Brain pericyte (primary cell): ENCODE data around the gene OSMR.
"Not testable (repeated sequence)": the region's sequence is repeated elsewhere in the genome, so short reads cannot be mapped to it uniquely, and the experiment has no call there.

Experiments used
- DNase-seq: peaks from one replicate; pipeline ENCODE4 v3.0.0-alpha.2; 2012; ENCODE audit warnings: low read depth, low spot score

OSMR gene

GRCh38 chr5:38830521-38831051 lies 15.2 kb upstream of the OSMR start:
- no peak for DNase-seq

- no peak for DNase-seq
Observed at GRCh38 chr5:38831117-38831516, 14.7 kb upstream of the OSMR start.

- no peak for DNase-seq
Observed at GRCh38 chr5:38831909-38832308, 13.9 kb upstream of the OSMR start.

DNA sequence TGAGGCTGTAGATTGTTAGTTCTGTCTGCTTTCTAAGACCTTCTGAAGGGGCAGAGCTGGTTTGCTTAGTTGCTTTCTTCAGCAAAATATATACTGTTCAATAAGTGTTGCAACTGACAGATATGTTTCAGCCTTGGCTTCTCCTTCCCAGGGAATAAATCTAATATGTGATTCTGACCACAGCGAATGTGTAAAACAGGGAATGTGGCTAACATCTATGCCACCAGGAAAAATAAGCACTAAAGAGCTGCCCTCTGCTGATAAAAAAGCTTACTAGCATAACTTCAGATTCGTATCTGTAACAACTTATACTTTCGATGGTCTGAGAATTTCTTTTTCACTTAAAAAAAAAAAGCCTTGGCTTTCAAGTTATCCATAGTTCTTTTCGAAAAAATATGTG lies 13.0 kb upstream of the OSMR start:
- no peak for DNase-seq

- DNase-seq, result no peak
Observed at GRCh38 chr5:38835887-38836286, 9.9 kb upstream of the OSMR start.

DNA sequence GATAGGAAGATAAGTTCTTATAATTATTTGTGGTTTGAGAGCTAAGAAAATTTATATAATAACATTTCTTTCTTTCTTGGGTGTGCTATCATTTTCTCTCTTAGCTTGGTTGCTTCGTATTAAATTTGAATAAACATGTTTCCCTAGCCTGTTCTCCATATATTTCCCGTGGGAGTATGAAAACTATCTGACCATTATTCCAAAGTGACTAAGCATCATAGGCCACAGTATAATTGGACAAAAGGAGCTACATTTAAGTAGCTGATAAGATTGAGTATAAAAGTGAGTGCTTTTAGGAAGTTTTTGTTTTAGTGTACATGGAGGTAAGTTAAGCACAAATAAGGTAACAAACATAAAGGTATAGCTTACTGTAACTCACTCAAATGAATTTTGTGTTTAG lies 8.4 kb upstream of the OSMR start:
- no peak for DNase-seq

DNA sequence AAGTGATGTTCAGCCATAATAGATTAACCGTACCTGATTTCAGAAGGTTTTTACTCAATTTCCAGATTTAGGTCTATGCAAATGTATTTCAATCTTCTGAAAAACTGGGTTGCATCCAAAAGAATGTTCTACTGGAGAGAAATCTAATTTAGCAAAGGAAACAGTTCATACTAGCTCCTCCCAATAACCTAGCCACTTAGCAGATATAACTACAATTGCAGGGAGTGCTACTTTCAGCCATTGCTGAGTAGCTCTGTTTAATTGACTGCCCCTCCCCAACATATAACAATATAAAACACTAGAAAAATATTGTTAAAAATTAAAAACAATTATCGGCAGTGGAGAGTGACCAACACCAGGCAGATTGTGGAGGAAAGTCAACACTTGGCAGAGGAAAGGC lies 7.9 kb upstream of the OSMR start:
- DNase-seq, result no peak

- DNase-seq, result no peak
Observed at GRCh38 chr5:38843665-38844064, 2.1 kb upstream of the OSMR start.

DNA sequence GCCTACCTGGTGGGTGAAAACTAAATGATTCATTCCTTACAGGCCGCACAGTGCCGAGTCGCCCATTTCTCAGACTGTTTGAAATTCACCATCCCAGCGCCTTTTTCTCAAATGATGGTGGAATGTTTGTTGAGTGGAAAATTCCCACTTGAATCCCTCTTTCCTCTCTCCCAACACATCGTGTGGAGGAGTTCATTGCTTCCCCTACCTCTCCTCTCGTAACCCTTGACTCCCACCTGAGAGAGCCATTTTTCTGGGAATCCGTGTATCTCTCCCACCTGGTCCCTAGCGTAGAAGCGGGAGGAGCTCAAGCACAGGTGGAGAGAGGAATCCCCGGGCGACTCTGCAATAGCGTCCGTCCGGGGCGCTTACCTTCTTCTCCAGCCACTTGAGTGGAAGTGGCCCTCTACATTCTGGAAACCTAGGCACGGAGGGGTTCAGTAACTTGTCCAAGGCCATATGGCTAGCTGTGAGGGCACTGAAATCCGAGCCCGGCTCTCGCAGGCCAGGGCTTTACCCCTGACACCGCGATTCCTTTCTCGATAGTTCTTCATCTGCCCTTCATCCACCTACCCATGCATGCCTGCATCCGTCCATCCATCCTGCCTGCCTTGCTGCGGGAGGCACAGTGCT lies 683 bp downstream of the OSMR start:
- no peak for DNase-seq

GRCh38 chr5:38847559-38848347 lies 1.9 kb downstream of the OSMR start:
- DNase-seq, result no peak

DNA sequence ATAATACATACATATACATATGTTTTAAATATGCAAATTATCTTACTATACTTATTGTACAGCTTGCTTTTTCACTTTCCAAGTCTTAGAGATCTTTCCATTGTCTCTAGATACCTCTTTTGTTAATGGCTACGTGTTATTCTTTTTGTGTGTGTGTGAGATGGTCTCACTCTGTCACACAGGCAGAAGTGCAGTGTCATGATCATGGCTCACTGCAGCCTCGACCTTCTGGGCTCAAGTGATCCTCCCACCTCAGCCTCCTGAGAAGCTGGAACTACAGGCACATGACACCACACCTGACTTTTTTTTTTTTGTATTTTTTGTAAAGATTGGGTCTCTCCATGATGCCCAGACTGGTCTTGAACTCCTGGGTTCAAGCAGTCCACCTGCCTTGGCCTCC lies 2.8 kb downstream of the OSMR start:
- DNase-seq, result no peak

GRCh38 chr5:38851640-38852039 lies 5.8 kb downstream of the OSMR start:
- DNase-seq, result not testable (repeated sequence)

- DNase-seq, result no peak
Observed at GRCh38 chr5:38853753-38854470, 8.1 kb downstream of the OSMR start.

DNA sequence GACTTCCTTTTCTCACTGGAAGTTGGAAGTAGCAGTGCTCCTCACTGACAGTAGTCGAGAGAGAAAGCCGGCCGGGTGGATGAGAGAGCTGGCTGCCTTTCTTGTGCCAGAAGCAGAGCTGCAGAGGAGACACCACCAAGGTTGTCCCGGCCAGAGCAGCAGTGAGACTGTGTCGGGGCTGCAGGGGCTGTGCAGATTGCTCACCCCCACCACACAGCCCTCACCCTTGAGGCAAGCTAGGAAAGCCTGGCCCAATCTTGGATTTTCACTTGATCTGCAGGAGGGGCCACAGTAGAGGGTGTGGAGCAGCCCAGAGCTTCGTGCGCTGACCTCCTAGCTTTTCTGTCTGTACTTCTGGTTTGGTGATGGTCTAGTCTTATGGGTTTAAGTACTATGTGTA lies 9.1 kb downstream of the OSMR start:
- no peak for DNase-seq

DNA sequence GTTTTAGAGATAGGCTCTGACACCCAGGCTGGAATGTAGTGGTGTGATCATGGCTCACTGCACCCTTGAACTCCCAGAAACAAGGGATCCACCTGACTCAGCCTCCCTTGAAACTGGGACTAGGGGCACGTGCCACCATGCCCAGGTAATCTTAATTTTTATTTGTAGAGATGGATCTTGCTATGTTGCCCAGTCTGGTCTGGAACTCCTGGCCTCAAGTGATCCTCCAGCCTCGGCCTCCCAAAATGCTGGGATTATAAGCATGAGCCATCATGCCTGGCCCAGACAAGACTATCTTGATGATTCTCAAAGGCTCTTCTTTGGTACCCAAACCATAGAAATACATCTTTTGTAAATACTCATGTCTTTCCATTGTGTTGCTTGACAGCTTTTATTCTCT lies 10.8 kb downstream of the OSMR start:
- no peak for DNase-seq

GRCh38 chr5:38858839-38859238 lies 13.0 kb downstream of the OSMR start:
- DNase-seq, result no peak

- DNase-seq, result not testable (repeated sequence)
Observed at GRCh38 chr5:38861986-38862770, 16.4 kb downstream of the OSMR start.

- no peak for DNase-seq
Observed at GRCh38 chr5:38866362-38867031, 20.7 kb downstream of the OSMR start.

- no peak for DNase-seq
Observed at GRCh38 chr5:38867032-38867398, 21.2 kb downstream of the OSMR start.

GRCh38 chr5:38867416-38867815 lies 21.6 kb downstream of the OSMR start:
- DNase-seq, result no peak

DNA sequence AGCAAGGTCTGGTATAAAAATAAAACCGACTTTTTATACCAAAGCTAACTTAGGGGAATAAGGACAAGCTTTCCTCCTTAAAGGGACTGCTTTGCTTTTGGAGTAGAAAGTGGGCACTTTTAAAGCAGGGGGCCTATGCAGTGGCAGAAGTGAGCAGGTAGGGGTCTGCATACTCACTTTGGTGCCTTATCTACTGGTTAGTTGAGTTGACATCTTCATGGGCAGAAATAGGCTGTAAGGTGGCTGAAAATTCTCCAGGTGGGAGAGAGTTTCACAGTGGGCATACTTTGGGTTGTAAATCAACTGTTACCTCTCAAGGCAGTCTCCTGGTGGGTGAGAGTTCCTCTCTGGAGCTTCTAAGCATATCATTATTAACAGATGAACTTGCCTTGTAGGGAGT lies 24.8 kb downstream of the OSMR start:
- no peak for DNase-seq
